OCI-M1 (cell line): ENCODE results near the gene CYP4V2.
A peak's percentile ranks its signal among the peaks of the same experiment; 100 is the strongest.
"Not testable (repeated sequence)": the region's sequence is repeated elsewhere in the genome, so short reads cannot be mapped to it uniquely, and the experiment has no call there.

ENCODE experiments used
- DNase-seq: peaks from one replicate; lab custom pipeline; 2025; lab: John Stamatoyannopoulos, UW

The CYP4V2 gene

GRCh38 chr4:186234367-186234766, 43.0 kb downstream of the CYP4V2 start:
- DNase-seq = no peak

- DNase-seq = no peak
Measured at GRCh38 chr4:186236126-186236525, 44.8 kb downstream of the CYP4V2 start.

GRCh38 chr4:186240452-186240847, 49.1 kb downstream of the CYP4V2 start:
- DNase-seq = no peak

- DNase-seq = no peak
Measured at GRCh38 chr4:186240848-186241491, 49.6 kb downstream of the CYP4V2 start.

- DNase-seq = no peak
Measured at GRCh38 chr4:186241616-186242015, 50.2 kb downstream of the CYP4V2 start.

- DNase-seq = not testable (repeated sequence)
Measured at GRCh38 chr4:186242031-186242430, 50.7 kb downstream of the CYP4V2 start.

- DNase-seq = no peak
Measured at GRCh38 chr4:186243331-186243730, 52.0 kb downstream of the CYP4V2 start.

GRCh38 chr4:186244835-186245234, 53.5 kb downstream of the CYP4V2 start:
- DNase-seq = no peak

- not testable (repeated sequence) for DNase-seq
Measured at GRCh38 chr4:186247062-186247752, 55.8 kb downstream of the CYP4V2 start.

- no peak for DNase-seq
Measured at GRCh38 chr4:186248643-186249042, 57.3 kb downstream of the CYP4V2 start.

GRCh38 chr4:186249785-186250754, 58.7 kb downstream of the CYP4V2 start:
- DNase-seq = no peak

GRCh38 chr4:186250760-186251159, 59.4 kb downstream of the CYP4V2 start:
- DNase-seq = no peak

GRCh38 chr4:186255122-186255521, 63.8 kb downstream of the CYP4V2 start:
- DNase-seq = no peak

- DNase-seq = peak; percentile 21
Measured at GRCh38 chr4:186258216-186258811, 66.9 kb downstream of the CYP4V2 start.

- DNase-seq = no peak
Measured at GRCh38 chr4:186260117-186260503, 68.7 kb downstream of the CYP4V2 start.
